GM10847 (cell line): ENCODE results near the gene TARM1.

Source experiments
- POLR2A ChIP-seq: IDR thresholded peaks from 2 replicates; pipeline ENCODE4 v1.6.1; 2011; ENCODE audit not compliant: insufficient read length; ENCODE audit errors: extremely low read depth

TARM1 gene

DNA sequence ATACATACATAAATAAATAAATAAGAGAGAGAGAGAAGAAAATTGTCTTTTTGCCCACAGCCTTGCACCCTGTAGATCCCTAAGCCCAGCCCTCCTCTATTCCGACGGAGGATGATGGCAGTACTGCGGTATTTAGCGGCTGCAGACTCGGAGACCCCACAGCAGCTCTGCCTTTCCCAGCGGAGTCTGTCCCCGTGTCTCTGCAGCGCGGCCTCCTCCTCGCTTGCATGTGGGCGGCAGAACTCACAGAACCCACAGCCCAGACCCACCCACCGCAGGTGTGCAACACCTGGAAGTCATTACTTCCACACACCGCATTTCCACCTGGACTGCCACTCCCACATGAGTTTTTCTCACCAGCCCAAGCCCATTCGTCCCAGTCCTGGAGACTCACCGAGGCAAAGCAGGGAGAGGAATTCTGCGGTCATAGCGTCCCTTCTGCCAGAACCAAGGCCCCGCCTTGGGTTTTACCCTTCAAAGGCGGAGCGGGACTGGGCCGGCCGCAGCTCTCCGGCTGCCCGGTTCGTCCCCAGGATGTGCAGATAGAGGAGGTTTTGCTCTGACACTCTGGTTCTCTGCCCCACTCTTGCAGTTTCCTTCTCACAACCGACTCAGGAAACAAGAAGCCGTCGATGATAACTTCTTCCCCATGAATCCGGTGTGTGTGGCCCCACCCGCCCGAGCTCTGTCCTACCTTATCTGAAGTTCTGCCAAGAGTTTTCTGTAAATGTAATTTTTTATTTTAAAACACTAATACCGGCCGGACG lies 17.6 kb downstream of the TARM1 start, which contains the start of gene VSTM1:
Gene VSTM1, minus strand, starts transcription at position 548 of the 767 bp plus-strand sequence. Its CDS starts 120 bp downstream, at position 428.
- TF ChIP-seq POLR2A, result no peak

DNA sequence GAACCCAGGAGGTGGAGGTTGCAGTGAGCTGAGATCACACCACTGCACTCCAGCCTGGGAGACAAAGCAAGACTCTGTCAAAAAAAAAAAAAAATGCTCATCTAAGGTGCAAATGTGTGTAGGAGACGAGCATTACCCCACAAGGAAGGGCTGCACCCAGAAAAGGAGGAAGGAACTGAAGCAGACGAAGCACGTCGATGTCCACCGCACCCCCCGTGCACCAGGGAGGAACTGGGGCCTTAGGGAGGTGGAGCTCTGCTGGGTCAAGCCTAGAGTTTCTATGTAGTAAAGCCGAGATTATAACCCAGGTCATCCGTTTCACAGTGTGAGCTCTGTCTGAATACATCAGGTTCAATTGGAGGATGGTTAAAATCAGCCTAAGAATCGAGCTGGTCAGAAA lies 18.5 kb downstream of the TARM1 start:
- no peak for TF ChIP-seq POLR2A

DNA sequence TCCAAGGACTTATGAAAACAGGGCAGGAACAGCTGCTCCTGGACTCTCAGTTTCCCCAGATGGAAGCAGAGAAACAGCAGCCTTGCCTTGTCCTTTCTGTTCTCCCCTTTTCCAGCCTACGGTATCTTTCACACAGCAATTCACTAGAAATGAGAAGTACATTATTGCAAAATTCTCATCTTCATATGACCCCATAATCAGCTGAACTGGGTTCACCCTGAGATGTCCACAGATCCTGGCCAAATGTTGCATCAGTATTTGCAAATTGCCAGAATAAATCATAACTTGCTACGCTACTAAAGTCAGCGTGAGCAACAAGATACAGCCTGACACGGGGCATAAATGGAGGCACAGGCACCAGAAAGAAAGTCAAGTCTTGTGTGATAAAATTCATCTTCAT lies 33.5 kb downstream of the TARM1 start:
- no peak for TF ChIP-seq POLR2A

DNA sequence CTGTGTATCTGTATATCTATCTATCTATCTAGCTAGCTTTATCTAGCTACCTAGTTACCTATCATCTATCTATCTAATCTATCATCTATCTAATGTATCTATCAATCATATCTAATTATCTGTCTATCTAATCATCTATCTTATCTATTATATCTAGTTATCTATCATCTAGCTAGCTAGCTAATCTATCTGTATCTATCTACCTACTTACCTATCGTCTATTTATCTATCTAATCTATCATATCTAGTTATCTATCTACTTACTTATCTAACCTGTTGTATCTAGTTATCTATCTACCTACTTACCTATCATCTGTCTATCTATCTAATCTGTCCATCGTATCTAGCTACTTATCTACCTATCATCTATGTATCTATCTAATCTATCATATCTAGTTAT lies 35.4 kb downstream of the TARM1 start:
- TF ChIP-seq POLR2A, result no peak

DNA sequence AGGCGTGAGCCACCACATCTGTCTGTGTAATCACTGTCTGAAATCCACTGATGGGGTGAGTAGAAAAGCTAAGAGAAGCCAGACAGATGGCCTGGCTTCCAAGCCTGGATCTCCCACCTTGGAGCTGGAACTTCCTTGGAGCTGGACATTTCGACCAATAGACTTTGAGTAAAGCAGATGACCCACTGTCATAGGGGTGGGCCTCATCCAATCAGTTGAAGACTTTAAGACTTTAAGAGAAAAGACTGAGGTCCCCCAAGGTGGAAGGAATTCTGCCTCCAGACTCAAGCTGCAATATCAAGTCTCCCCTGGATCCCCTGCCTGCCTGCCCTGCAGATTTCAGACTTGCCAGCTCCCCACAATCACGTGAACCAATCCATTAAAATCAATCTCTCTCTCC lies 38.2 kb downstream of the TARM1 start:
- no peak for TF ChIP-seq POLR2A

DNA sequence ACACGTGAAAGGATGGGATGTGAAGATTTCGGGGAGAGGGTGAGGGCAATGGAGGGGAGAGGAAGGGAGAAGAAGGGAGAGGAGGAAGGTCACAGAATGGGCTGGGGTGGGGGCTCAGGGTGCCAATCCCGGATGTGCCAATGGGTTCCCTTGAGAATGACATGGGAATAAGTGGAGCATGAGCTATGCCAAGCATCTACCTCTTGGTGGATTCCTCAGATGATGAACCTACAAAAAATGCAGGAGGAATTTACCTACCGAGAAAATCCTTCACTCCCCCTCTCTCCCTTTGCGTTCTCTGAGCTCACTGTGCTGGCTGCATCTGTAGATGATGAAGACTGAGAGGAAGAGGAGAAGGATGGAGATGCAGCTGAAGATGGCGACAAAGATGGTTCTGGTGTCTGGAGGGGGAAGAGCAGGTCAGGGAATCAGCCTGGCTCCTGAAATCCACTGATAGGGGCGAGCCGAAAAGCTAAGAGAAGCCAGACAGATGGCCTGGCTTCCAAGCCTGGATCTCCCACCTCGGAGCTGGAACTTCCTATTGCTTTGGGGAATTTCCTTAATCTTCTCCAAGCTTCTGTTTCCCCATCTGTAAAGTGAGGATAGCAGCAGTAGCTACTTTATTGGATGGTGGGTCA lies 39.1 kb downstream of the TARM1 start:
- TF ChIP-seq POLR2A, result no peak

DNA sequence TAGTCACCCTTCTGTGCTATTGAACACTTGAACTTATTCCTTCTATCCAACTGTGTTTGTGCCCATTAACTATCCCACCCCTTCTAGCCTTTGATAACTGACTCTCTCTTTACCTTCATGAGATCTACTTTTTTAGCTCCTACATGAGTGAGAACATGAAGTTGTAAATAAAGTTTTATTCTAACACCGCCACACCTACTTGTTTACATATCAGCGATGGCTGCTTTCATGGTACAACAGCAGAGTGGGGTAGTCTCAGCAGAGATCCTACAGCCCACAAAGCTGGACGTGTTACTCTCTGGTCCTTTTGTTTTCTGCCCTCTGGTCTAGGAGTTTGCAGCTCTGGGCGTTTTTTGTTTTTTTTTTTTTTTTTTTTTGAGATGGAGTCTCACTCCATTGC lies 41.2 kb downstream of the TARM1 start:
- TF ChIP-seq POLR2A, result no peak

DNA sequence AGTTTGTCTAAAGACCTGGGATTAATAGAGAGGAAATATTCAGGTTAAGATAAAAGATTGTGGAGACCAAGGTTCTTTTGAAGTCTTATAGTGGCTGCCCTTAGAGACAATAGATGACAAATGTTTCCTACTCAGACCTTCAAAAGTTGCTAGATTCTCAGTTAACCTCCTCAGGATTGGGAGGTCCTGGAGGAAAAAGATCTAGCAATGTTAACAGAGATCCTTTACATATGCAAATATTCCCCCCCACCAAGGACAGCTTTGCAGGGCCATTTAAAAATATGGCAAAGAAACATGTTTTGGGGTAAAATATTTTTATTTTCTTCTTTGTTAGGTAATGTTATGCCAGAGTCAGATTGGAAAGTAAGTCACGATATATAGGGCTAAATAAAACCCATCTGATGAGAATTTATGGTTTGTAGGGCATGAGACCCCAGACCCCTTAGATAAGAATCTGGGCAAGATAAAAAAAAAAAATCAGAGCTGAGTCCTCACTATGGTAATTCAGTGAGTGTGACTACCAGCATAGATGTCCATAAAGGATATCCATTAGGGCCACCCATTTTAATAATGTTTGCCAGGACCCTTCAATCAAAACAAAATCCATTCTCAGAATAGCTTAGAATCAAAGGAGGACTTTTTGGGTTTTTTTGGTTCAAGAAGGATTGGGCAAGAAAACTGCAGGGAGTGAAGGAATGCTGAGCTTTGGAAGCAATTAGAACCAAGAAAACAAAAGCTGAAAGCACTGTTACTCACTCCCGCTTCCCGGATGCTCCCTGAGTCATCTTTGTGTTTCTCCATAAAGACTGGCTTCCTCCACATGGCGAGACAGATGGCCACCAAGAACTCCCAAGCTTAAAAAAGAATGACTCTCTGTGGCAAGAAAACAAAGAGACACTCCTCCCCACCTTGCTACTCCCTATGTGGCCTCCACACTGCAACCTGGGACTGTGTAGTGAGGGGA lies 45.7 kb downstream of the TARM1 start:
- no peak for TF ChIP-seq POLR2A

DNA sequence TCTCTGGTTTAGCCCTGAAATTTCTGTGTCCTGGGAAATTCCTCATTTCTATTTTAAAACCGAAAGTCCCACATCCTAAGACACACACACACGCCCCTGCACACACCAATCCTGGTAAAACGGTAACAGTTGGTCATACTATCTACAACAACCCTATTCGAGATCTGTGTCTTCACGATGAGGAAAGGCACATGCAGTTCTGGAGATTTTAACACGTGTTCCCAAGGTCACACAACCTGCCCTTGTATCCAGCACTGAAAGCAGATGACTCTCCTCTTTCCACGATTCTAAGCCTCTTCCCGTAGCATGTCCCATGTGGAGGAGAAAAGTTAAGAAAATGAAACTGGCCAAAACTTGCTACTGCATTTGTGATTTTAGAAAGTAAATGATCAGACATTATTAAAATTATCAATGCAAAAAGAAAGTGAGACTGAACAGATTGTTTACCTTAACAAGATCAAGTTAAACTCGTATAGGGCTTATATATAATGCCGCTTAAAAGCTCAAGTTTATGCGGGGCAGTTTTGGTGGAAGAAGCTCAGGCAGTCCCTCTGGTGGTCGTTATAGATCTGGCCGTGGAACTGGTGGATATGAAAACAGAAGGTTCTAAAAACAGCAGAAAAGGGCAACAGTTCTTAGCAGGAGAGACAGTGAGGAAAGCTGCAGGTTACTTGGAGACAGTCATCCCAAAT lies 50.1 kb downstream of the TARM1 start:
- TF ChIP-seq POLR2A, result no peak

DNA sequence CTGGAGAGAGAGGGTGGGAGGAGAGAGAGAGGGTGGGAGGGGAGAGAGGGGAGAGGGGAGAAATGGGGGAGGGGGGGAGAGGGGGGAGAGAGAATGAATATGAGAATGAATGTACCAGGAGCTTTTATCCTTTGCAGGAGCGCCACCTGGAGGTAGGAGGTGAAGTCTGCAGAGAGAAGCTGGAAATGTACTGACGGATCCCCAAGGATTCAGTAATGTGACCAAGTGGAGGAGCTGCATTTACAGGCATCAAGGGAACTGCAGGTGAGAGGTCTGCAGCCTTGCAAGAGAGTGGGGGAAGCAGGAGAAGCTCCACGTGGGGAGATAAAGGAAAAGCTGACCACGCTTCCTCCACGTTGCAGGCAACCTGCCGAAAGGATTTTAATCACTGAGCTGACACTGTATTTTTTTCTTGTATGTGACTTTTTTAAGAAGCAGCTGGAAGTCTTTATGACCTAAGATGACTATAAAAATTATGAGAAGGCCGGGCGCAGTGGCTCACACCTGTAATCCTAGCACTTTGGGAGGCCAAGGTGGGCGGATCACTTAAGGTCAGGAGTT lies 51.2 kb downstream of the TARM1 start:
- TF ChIP-seq POLR2A, result no peak

DNA sequence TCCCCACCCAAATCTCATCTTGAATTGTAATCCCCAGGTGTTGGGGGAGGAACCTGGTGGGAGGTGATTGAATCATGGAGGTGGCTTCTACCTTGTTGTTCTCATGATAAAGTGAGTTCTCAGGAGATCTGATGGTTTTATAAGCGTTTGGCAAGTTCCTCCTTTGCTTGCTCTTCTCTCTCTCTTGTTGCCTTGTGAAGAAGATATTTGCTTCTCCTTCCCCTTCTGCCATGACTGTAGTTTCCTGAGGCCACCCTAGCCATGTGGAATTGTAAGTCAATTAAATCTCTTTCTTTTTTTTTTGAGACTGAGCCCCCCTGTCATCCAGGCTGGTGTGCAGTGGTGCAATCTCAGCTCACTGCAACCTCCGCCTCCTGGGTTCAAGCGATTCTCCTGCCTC lies 51.9 kb downstream of the TARM1 start:
- TF ChIP-seq POLR2A, result no peak

DNA sequence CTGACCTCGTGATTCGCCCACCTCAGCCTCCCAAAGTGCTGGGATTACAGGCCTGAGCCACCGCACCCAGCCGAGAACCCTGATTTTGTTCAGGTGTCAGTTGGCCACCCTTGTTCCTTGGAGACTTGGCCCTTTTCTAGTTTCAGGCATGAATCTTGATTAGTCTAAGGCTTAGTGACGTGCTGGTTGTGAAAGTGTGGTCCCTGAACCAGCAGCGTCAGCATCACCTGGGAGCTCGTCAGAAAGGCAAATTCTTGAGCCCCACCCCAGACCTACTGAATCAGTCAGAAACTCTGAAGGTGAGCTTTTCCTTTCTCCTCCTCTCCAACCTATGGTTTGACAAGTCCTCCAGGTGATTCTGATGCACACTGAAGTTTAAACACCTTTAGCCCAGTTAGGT lies 54.5 kb downstream of the TARM1 start:
- no peak for TF ChIP-seq POLR2A

DNA sequence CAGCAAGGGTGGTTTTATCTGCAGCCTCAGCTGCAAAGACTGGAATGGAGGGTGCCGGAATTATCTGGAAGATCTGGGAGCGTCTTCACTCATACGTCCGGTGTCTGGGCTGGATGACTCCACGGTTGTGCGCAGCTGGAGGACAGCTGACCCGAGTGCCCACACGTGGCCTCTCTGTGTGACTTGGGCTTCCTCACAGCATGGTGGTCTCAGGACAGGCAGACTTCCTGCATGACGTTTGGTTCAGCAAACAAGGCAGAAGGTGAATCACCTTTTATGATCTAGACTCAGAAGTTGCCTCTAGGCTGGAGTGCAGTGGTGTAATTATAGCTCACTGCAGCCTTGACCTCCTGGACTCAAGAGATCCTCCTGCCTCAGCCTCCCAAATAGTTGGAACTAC lies 56.5 kb downstream of the TARM1 start:
- no peak for TF ChIP-seq POLR2A

DNA sequence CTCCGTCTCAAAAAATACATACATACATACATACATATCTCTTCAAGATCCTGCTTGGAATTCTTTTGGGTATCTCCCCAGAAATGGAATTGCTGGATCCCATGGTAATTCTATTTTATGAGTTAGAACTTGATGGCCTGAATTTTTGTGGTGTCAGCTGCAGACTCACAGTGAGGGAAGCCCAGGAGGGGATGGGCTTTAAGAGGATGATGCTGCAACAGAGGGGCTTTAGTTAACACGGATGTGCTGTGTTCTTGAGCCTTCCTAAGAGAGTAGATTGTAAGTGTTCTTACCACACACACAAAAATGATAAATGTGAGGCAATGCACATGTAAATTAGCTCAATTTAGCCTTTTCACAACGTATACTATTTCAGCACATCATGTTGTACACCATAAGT lies 58.0 kb downstream of the TARM1 start:
- no peak for TF ChIP-seq POLR2A

DNA sequence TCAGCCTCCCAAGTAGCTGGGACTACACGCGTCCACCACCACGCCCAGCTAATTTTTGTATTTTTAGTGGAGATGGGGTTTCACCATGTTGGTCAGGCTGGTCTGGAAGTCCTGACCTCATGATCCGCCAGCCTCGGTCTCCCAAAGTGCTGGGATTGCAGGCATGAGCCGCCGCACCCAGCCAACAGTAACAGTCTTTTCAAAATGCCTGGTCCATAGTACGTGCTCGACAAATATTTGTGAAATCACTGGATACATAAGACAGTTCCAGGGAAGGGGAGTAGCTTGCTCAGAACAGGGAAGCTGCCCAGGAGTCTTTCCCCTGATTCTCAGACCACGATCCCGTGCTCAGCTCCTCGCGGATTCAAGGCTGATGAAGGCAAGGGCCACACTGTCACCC lies 59.2 kb downstream of the TARM1 start:
- no peak for TF ChIP-seq POLR2A
